Diencephalon (tissue), 1 donor: Measurements from ENCODE around the gene MRPL47. TPM values are rescaled to one million over a fixed set of nuclear protein-coding genes. Genes with fewer than 3 reads are reported as not detected.

Experiments
- small RNA-seq: library from RNA; depleted of rRNA; stranded (forward); fragments of <200 nt; gene quantifications from one replicate; pipeline ENCODE3, GENCODE V24; 2014
- total RNA-seq: library from RNA; depleted of rRNA; stranded (reverse); fragments of >200 nt; gene quantifications from one replicate; pipeline ENCODE4 v1.2.3, GENCODE V29; 2014

The MRPL47 gene
- 40.6 TPM for total RNA-seq

GRCh38 chr3:179604321-179605078, at the start of gene MRPL47, which contains the start of gene NDUFB5:
Gene MRPL47, minus strand, starts transcription at chr3:179604638. Its CDS starts 14 bp downstream, at chr3:179604624.
Gene NDUFB5, plus strand, starts transcription at chr3:179604794. Its CDS starts 22 bp downstream, at chr3:179604816.

GRCh38 chr3:179652447-179653095, 48.1 kb upstream of the MRPL47 start, which contains the start of gene USP13:
Gene USP13, plus strand, starts transcription at chr3:179653040. Its CDS starts 186 bp downstream, at chr3:179653226.

GRCh38 chr3:179562591-179563270, 41.7 kb downstream of the MRPL47 start, which contains the start of gene ACTL6A:
Gene ACTL6A, plus strand, starts transcription at chr3:179562926. Its CDS starts 167 bp downstream, at chr3:179563093.

Small RNA genes lying within 50 kb of the gene (small RNA-seq; reads per million reads assigned to genes)
- gene AC090425.1 (not detected), gene RF01210 (not detected)

Other genes starting within 250 kb of the MRPL47 start
- gene GNB4, start 153.2 kb downstream of the MRPL47 start, total RNA-seq: 110 TPM
- gene ACTL6A, start 41.7 kb downstream of the MRPL47 start, total RNA-seq: 23.3 TPM
- gene NDUFB5, start 156 bp upstream of the MRPL47 start, total RNA-seq: 145 TPM
- gene USP13, start 48.4 kb upstream of the MRPL47 start, total RNA-seq: 15.2 TPM